Measurements from ENCODE around the gene TUBB4A. TPM values are rescaled to one million over a fixed set of nuclear protein-coding genes. Genes with fewer than 3 reads are reported as not detected.

The TUBB4A gene
- total and polyA plus RNA-seq, 2 of the 8 experiments (the other 6 are each of a cell fraction or from before 2014, with no cell fraction given) = 16.8 to 30.4 TPM

DNA sequence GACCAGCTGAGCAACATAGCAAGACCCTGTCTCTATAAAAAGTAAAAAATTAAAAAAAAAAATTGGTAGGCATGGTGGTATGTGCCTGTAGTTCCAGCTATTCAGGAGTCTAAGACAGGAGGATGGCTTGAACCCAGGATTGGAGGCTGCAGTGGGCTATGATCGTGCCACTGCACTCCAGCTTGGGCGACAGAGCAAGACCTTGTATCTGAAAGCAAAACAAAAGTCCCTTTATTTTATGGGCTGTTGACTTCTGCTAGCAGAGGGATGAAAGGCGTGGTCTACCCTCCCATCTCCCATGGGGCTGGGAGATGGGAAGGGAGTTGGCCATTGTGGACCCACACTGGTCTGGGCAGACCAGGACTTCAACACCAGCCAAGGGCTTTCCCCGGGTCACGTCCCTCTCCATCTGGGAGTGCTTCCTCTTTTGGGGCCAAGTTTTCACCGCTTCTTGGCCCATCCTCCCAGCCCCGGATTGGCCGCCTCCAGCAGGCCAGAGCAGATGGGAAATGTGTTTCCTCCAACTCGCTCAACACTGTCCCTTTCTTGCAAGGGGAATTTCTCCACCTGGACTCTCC is 26.5 kb upstream of the TUBB4A start:
- no peak overlapping the region for H2BK15ac ChIP-seq (ENCODE audit: low read length)
- peaks cover 4% of the 10 kb centered on the region for H3K79me1 ChIP-seq (ENCODE audit: low read depth, low read length)
- no peak overlapping the region for H3K27ac ChIP-seq (ENCODE audit: low read depth, low read length)
- H4K5ac ChIP-seq (ENCODE audit: insufficient read length, low read depth, low read length) = no peak overlapping the region
- H3K4me3 ChIP-seq (ENCODE audit: extremely low read depth in 1 of 4, insufficient read depth in 2 of 4, low read depth in 3 of 4, low read length in 4 of 4) = no peak overlapping the region
- no peak overlapping the region for H3K9ac ChIP-seq (replicated peaks in 1 of 4; ENCODE audit: extremely low read depth in 1 of 4, low read depth in 3 of 4, low read length in 3 of 4)
- 66% methylated on average over 7 of the region's 9 CpGs; no CpG with 5 or more reads in 1 of the 2 experiments for WGBS, 2 experiments (ENCODE audit: extremely low coverage in 1 of 2, insufficient coverage in 1 of 2, insufficient read length in 1 of 2, insufficient replicate concordance in 2 of 2, low coverage in 1 of 2, low lambda C conversion rate in 2 of 2, missing lambda C conversion rate in 1 of 2)
- H3K4me1 ChIP-seq (replicated peaks in 1 of 4; ENCODE audit: control insufficient read depth in 3 of 4, insufficient read depth in 4 of 4, low read length in 3 of 4) = peaks cover 5 to 24% (median 16%) of the 10 kb centered on the region in 4 experiments
- peak overlapping the region; percentile 78 for H3K18ac ChIP-seq (ENCODE audit: extremely low read depth, low read length)
- no peak for DNase-seq (ENCODE audit: low read depth in 1 of 2, low spot score in 2 of 2)
- H3K4ac ChIP-seq (replicated peaks; ENCODE audit: insufficient read length, low read depth, low read length) = no peak overlapping the region
- H2BK120ac ChIP-seq (replicated peaks; ENCODE audit: low read depth, low read length) = no peak overlapping the region
- H3K4me2 ChIP-seq (ENCODE audit: insufficient read depth in 1 of 2, low read depth in 2 of 2, low read length in 2 of 2) = 0 out of 4 replicates have a peak overlapping the region, but pooled peaks of 1 of the 2 experiments have one; percentile 14
- no peaks in the 10 kb centered on the region for H3K36me3 ChIP-seq (ENCODE audit: control insufficient read depth in 2 of 4, insufficient read depth in 4 of 4, low read length in 3 of 4)
- ChIA-PET POLR2A (ENCODE audit: partially characterized antibody) (interaction anchor here (1.1 to 1.6 kb wide), 3 partner anchors 11 to 61 kb away, joined by 3 to 5 read pairs (median 4); no protein-coding TSS in a partner anchor), CTCF (ENCODE audit: partially characterized antibody) (interaction anchor here (0.6 to 1.5 kb wide), 4 partner anchors 12 to 1120 kb away, joined by 3 to 5 read pairs (median 3); no protein-coding TSS in a partner anchor)
- H3K56ac ChIP-seq (replicated peaks; ENCODE audit: insufficient read length, low read depth, low read length) = no peak overlapping the region
- no peak overlapping the region for H3K23ac ChIP-seq (ENCODE audit: insufficient read length)
- no peaks in the 10 kb centered on the region for H3K79me2 ChIP-seq (ENCODE audit: control insufficient read depth in 1 of 2, insufficient read depth in 2 of 2, low read length in 2 of 2)
- H3K23me2 ChIP-seq (ENCODE audit: low read depth, low read length) = peaks cover 15% of the 10 kb centered on the region
- H2AK5ac ChIP-seq (ENCODE audit: low read depth, low read length) = peak overlapping the region; percentile 94; the same call in 1 of the 2 replicates
- FAIRE-seq = no peak
- 0 out of 2 replicates have a peak overlapping the region, but pooled peaks have one; percentile 40 for H2BK12ac ChIP-seq (ENCODE audit: low read depth, low read length)
- H3K9me3 ChIP-seq (ENCODE audit: insufficient read depth in 2 of 2, low read depth in 1 of 2, low read length in 1 of 2) = no peaks in the 10 kb centered on the region
- peaks cover 0 to 4% of the 10 kb centered on the region in 2 experiments for H4K20me1 ChIP-seq (replicated peaks in 1 of 2; ENCODE audit: control insufficient read depth in 1 of 2, insufficient read depth in 2 of 2, low read length in 2 of 2)
- H2BK20ac ChIP-seq (ENCODE audit: low read length) = no peak overlapping the region
- H4K91ac ChIP-seq (replicated peaks; ENCODE audit: insufficient read length, low read length) = no peak overlapping the region
- no peak overlapping the region for H2AFZ ChIP-seq (ENCODE audit: low read length)
- peak overlapping the region; percentile 35; the same call in 1 of the 2 replicates for H2BK5ac ChIP-seq (ENCODE audit: low read depth, low read length)
- H4K8ac ChIP-seq (ENCODE audit: extremely low read depth, insufficient read depth, low read length) = no peak overlapping the region
- no peak overlapping the region for H3K14ac ChIP-seq (ENCODE audit: insufficient read length)
- peaks cover 17 to 32% (median 30%) of the 10 kb centered on the region in 4 experiments for H3K27me3 ChIP-seq (replicated peaks in 1 of 4; ENCODE audit: control insufficient read depth in 3 of 4, extremely low read depth in 1 of 4, insufficient read depth in 3 of 4, low read length in 3 of 4)
- TF ChIP-seq, protein P1, sequence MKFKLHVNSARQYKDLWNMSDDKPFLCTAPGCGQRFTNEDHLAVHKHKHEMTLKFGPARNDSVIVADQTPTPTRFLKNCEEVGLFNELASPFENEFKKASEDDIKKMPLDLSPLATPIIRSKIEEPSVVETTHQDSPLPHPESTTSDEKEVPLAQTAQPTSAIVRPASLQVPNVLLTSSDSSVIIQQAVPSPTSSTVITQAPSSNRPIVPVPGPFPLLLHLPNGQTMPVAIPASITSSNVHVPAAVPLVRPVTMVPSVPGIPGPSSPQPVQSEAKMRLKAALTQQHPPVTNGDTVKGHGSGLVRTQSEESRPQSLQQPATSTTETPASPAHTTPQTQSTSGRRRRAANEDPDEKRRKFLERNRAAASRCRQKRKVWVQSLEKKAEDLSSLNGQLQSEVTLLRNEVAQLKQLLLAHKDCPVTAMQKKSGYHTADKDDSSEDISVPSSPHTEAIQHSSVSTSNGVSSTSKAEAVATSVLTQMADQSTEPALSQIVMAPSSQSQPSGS (IDR thresholded peaks at IDR 0.05; ENCODE audit: low read length) = no peak
- TF ChIP-seq RFX5 (IDR thresholded peaks at IDR 0.05; ENCODE audit: borderline replicate concordance, low read depth, low read length) (no peak), EP300 (IDR thresholded peaks at IDR 0.05; ENCODE audit: borderline replicate concordance in 1 of 2, low read depth in 2 of 2, low read length in 2 of 2) (no peak), GABPA (IDR thresholded peaks at IDR 0.05; ENCODE audit: borderline replicate concordance, insufficient read depth, low read length) (no peak), EZH2 (IDR thresholded peaks at IDR 0.05; ENCODE audit: low read depth, low read length, severe bottlenecking) (no peak), YY1 (IDR thresholded peaks at IDR 0.05; ENCODE audit: low read depth, low read length) (no peak), KDM4A (IDR thresholded peaks at IDR 0.05; ENCODE audit: low read depth, low read length, severe bottlenecking) (no peak), POLR2AphosphoS5 (IDR thresholded peaks at IDR 0.05; ENCODE audit: low read depth, low read length) (no peak)
- TF ChIP-seq, protein P2, sequence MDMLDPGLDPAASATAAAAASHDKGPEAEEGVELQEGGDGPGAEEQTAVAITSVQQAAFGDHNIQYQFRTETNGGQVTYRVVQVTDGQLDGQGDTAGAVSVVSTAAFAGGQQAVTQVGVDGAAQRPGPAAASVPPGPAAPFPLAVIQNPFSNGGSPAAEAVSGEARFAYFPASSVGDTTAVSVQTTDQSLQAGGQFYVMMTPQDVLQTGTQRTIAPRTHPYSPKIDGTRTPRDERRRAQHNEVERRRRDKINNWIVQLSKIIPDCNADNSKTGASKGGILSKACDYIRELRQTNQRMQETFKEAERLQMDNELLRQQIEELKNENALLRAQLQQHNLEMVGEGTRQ (IDR thresholded peaks at IDR 0.05; ENCODE audit: low read length) = no peak

All from H1 (cell line).